Loucy (cell line): ENCODE data around the gene ZNF688.

Experiments
- H2AFZ ChIP-seq: fragments of 200-600 bp; sonication (generic); 2 replicates; pipeline ENCODE4 v1.6.0; 2016; ENCODE audit warnings: antibody characterized with exemption, mild to moderate bottlenecking, low read length, moderate library complexity
- H3F3A ChIP-seq: fragments of 200-600 bp; 2 replicates; pipeline ENCODE4 v1.6.0; 2016; ENCODE audit warnings: antibody characterized with exemption, low read depth, mild to moderate bottlenecking
- H3K27me3 ChIP-seq: fragments of 200-600 bp; sonication (generic); 2 replicates; pipeline ENCODE4 v1.6.1; 2014; ENCODE audit warnings: low read length, mild to moderate bottlenecking; ENCODE audit not compliant: insufficient read depth, poor library complexity, severe bottlenecking
- H3K36me3 ChIP-seq: fragments of 200-600 bp; sonication (generic); 2 replicates; pipeline ENCODE4 v1.6.1; 2016; ENCODE audit warnings: low read length; ENCODE audit not compliant: insufficient read depth
- H3K4me1 ChIP-seq: fragments of 200-600 bp; sonication (generic); 2 replicates; pipeline ENCODE4 v1.5.1; 2014; ENCODE audit warnings: low read length, mild to moderate bottlenecking; ENCODE audit not compliant: insufficient read depth, poor library complexity, severe bottlenecking
- H3K4me2 ChIP-seq: fragments of 200-600 bp; sonication (generic); 2 replicates; pipeline ENCODE4 v1.6.0; 2014; ENCODE audit warnings: antibody characterized with exemption, low read length, low read depth, mild to moderate bottlenecking; ENCODE audit not compliant: poor library complexity, severe bottlenecking
- H3K4me3 ChIP-seq: fragments of 200-600 bp; sonication (generic); 2 replicates; pipeline ENCODE4 v1.5.1; 2014; ENCODE audit warnings: low read length, mild to moderate bottlenecking, mixed read lengths; ENCODE audit not compliant: poor library complexity, severe bottlenecking
- H3K79me2 ChIP-seq: fragments of 200-600 bp; sonication (generic); 2 replicates; pipeline ENCODE4 v1.6.1; 2014; ENCODE audit warnings: low read length; ENCODE audit not compliant: insufficient read depth
- H3K9ac ChIP-seq: fragments of 200-600 bp; sonication (generic); 2 replicates; pipeline ENCODE4 v1.6.0; 2014; ENCODE audit warnings: mild to moderate bottlenecking, low read depth, low read length, moderate library complexity; ENCODE audit not compliant: poor library complexity, severe bottlenecking
- H3K9me2 ChIP-seq: fragments of 200-600 bp; sonication (generic); replicated peaks from 2 replicates; pipeline ENCODE4 v1.6.1; 2016; ENCODE audit warnings: low read depth, low read length, mixed read lengths
- H3K9me3 ChIP-seq: fragments of 200-600 bp; sonication (generic); 2 replicates; pipeline ENCODE4 v1.6.1; 2014; ENCODE audit warnings: mild to moderate bottlenecking, antibody characterized with exemption, low read length, low read depth; ENCODE audit not compliant: insufficient read depth
- H4K20me1 ChIP-seq: fragments of 200-600 bp; sonication (generic); 2 replicates; pipeline ENCODE4 v1.6.0; 2014; ENCODE audit warnings: antibody characterized with exemption, low read length, mild to moderate bottlenecking; ENCODE audit not compliant: insufficient read depth, poor library complexity, severe bottlenecking
- EZH2phosphoT487 ChIP-seq: fragments of 200-600 bp; IDR thresholded peaks from 2 replicates; pipeline ENCODE4 v1.6.1; 2018; ENCODE audit warnings: antibody characterized with exemption, mild to moderate bottlenecking, moderate library complexity, borderline replicate concordance
- TF ChIP-seq, protein P1 (sequence below): fragments of 200-600 bp; sonication (generic); conservative IDR thresholded peaks from 2 replicates; pipeline ENCODE4 v1.5.1; 2014; ENCODE audit warnings: mild to moderate bottlenecking, antibody characterized with exemption, low read length

Gene ZNF688

GRCh38 chr16:30557707-30557956, 13.9 kb downstream of the ZNF688 start:
- Histone ChIP-seq H3K9me3 (no peaks in the 10 kb centered on the region), H3K4me2 (peak overlapping the region; percentile 88), H3K9me2 (no peaks in the 10 kb centered on the region), H3K79me2 (peaks cover 53% of the 10 kb centered on the region), H3K27me3 (no peaks in the 10 kb centered on the region), H3K36me3 (no peaks in the 10 kb centered on the region), H3K9ac (peak overlapping the region; percentile 96), H3K4me1 (peaks cover 22% of the 10 kb centered on the region), H3F3A (no peaks in the 10 kb centered on the region), H3K4me3 (peak overlapping the region; percentile 87), H2AFZ (peak overlapping the region; percentile 96), H4K20me1 (no peaks in the 10 kb centered on the region)
- TF ChIP-seq, protein P1, sequence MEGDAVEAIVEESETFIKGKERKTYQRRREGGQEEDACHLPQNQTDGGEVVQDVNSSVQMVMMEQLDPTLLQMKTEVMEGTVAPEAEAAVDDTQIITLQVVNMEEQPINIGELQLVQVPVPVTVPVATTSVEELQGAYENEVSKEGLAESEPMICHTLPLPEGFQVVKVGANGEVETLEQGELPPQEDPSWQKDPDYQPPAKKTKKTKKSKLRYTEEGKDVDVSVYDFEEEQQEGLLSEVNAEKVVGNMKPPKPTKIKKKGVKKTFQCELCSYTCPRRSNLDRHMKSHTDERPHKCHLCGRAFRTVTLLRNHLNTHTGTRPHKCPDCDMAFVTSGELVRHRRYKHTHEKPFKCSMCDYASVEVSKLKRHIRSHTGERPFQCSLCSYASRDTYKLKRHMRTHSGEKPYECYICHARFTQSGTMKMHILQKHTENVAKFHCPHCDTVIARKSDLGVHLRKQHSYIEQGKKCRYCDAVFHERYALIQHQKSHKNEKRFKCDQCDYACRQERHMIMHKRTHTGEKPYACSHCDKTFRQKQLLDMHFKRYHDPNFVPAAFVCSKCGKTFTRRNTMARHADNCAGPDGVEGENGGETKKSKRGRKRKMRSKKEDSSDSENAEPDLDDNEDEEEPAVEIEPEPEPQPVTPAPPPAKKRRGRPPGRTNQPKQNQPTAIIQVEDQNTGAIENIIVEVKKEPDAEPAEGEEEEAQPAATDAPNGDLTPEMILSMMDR = no peak
- no peak for TF ChIP-seq EZH2phosphoT487

- no peak for TF ChIP-seq EZH2phosphoT487
- TF ChIP-seq, protein P1 = no peak
- peak overlapping the region; percentile 88 for H3K4me2 ChIP-seq
- H3K9me2 ChIP-seq = no peaks in the 10 kb centered on the region
- peaks cover 31% of the 10 kb centered on the region for H3K4me1 ChIP-seq
- peaks cover 56% of the 10 kb centered on the region for H3K79me2 ChIP-seq
- H4K20me1 ChIP-seq = no peaks in the 10 kb centered on the region
- H3K36me3 ChIP-seq = no peaks in the 10 kb centered on the region
- no peak overlapping the region for H2AFZ ChIP-seq
- H3F3A ChIP-seq = no peaks in the 10 kb centered on the region
- no peak overlapping the region for H3K9ac ChIP-seq
- no peak overlapping the region for H3K4me3 ChIP-seq
- H3K27me3 ChIP-seq = no peaks in the 10 kb centered on the region
- no peaks in the 10 kb centered on the region for H3K9me3 ChIP-seq
Observed at GRCh38 chr16:30556125-30556473, 15.4 kb downstream of the ZNF688 start.

DNA sequence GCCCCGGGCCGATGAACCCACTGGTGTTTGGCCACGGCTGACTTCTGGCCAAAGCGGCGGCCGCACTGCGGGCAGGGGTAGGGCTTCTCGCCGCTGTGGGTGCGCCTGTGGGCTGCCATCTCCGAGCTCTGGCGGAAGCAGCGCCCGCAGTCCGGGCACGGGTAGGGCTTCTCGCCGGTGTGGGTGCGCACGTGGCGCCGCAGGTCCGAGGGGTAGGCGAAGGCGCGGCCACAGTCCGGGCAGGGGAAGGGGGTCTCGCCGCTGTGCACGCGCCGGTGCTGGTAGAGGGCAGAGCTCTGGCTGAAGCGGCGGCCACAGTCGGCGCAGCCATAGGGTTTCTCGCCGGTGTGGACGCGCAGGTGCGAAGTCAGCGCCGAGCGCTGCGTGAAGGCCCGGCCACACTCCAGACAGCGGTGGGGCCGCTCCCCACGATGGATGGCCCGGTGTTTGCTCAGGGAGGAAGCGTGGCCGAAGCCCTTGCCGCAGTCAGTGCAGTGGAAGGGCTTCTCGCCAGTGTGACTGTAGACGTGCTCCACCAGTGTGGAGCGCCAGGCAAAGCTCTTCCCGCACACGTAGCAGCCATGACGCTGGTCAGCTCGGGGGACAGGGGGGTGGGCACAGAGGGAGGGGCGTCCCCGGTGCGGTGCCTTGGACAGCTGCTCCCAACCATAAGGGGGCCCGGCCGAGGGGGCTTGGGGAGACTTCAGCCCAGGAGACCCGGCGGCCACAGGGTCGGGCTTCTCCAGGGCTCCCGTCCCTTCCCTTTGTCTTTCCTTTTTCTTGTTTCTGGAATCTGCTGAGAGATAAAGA, 16.0 kb downstream of the ZNF688 start:
- no peak overlapping the region for H3K4me2 ChIP-seq
- no peaks in the 10 kb centered on the region for H3F3A ChIP-seq
- TF ChIP-seq, protein P1 = no peak
- no peak for TF ChIP-seq EZH2phosphoT487
- no peaks in the 10 kb centered on the region for H3K9me3 ChIP-seq
- no peaks in the 10 kb centered on the region for H4K20me1 ChIP-seq
- H3K9ac ChIP-seq = no peak overlapping the region
- no peaks in the 10 kb centered on the region for H3K9me2 ChIP-seq
- peaks cover 31% of the 10 kb centered on the region for H3K4me1 ChIP-seq
- H3K79me2 ChIP-seq = peaks cover 56% of the 10 kb centered on the region
- no peak overlapping the region for H2AFZ ChIP-seq
- H3K36me3 ChIP-seq = no peaks in the 10 kb centered on the region
- no peaks in the 10 kb centered on the region for H3K27me3 ChIP-seq
- H3K4me3 ChIP-seq = no peak overlapping the region
